PC-3 (cell line): ENCODE measurements around the gene SH3PXD2A. TPM values are rescaled to one million over a fixed set of nuclear protein-coding genes. Genes with fewer than 3 reads are reported as not detected.

ENCODE experiments used
- ATAC-seq: fragments of 200-7000 bp; cut with Tn5 transposase; 2 replicates; pipeline ENCODE4 v1.9.1; 2020; ENCODE audit warnings: mild to moderate bottlenecking, moderate library complexity
- BruUV-seq: library from RNA; stranded (reverse); fragments of 400-500 nt; replicated peaks from 2 replicates; lab custom pipeline; 2021; lab: Mats Ljungman, UMichigan
- CTCF ChIA-PET: fragments of 300-600 bp; sonication (Branson Sonifier 250); formaldehyde crosslinking; loops from one replicate; lab custom pipeline; 2022; ENCODE audit warnings: antibody characterized with exemption; lab: Charles Lee
- POLR2A ChIA-PET: fragments of 300-600 bp; sonication (Branson Sonifier 250); formaldehyde crosslinking; loops from one replicate; lab custom pipeline; 2022; ENCODE audit warnings: antibody characterized with exemption; ENCODE audit not compliant: unreplicated experiment; lab: Charles Lee
- DNase-seq: peaks from one replicate; pipeline ENCODE4 v3.0.0-alpha.2; 2015
- H2AFZ ChIP-seq: fragments of 300-600 bp; sonication (generic); 2 replicates; pipeline ENCODE4 v1.6.0; 2016; ENCODE audit warnings: antibody characterized with exemption, low read length
- H3F3A ChIP-seq: fragments of 300-600 bp; sonication (generic); one replicate; pipeline ENCODE4 v1.6.0; 2017; ENCODE audit warnings: antibody characterized with exemption, low read length, control low read depth, mild to moderate bottlenecking; ENCODE audit not compliant: unreplicated experiment
- H3K27ac ChIP-seq: fragments of 300-600 bp; sonication (generic); 2 replicates; pipeline ENCODE4 v1.5.1; 2016; ENCODE audit warnings: mild to moderate bottlenecking, low read length
- H3K27me3 ChIP-seq: fragments of 300-600 bp; sonication (generic); 2 replicates; pipeline ENCODE4 v1.6.1; 2016; ENCODE audit warnings: low read length, mixed read lengths
- H3K36me3 ChIP-seq: fragments of 300-600 bp; sonication (generic); 2 replicates; pipeline ENCODE4 v1.6.1; 2016; ENCODE audit warnings: low read depth, mixed run types, low read length, mixed read lengths
- H3K4me1 ChIP-seq: fragments of 300-600 bp; sonication (generic); 2 replicates; pipeline ENCODE4 v1.5.1; 2016; ENCODE audit warnings: low read length; ENCODE audit not compliant: insufficient read depth
- H3K4me2 ChIP-seq: fragments of 300-600 bp; sonication (generic); 2 replicates; pipeline ENCODE4 v1.6.0; 2016; ENCODE audit warnings: low read length
- H3K4me3 ChIP-seq: fragments of 300-600 bp; sonication (generic); 2 replicates; pipeline ENCODE4 v1.5.1; 2016; ENCODE audit warnings: mild to moderate bottlenecking, low read length, mixed read lengths
- H3K79me2 ChIP-seq: fragments of 300-600 bp; sonication (generic); 2 replicates; pipeline ENCODE4 v1.6.1; 2017; ENCODE audit warnings: low read length, mixed read lengths
- H3K9ac ChIP-seq: fragments of 300-600 bp; sonication (generic); 2 replicates; pipeline ENCODE4 v1.6.0; 2016; ENCODE audit warnings: mild to moderate bottlenecking, low read length
- H3K9me2 ChIP-seq: fragments of 300-600 bp; sonication (generic); replicated peaks from 2 replicates; pipeline ENCODE4 v1.6.1; 2016; ENCODE audit warnings: mixed run types, low read length, mixed read lengths
- H3K9me3 ChIP-seq: fragments of 300-600 bp; sonication (generic); 2 replicates; pipeline ENCODE4 v1.6.1; 2016; ENCODE audit warnings: low read length, mixed read lengths
- H4K20me1 ChIP-seq: fragments of 300-600 bp; sonication (generic); 2 replicates; pipeline ENCODE4 v1.6.1; 2016; ENCODE audit warnings: low read length, mixed read lengths
- EZH2 ChIP-seq: fragments of 300-600 bp; sonication (generic); IDR thresholded peaks from one replicate; pipeline ENCODE4 v1.6.1; 2017; ENCODE audit warnings: antibody characterized with exemption, mild to moderate bottlenecking, low read length; ENCODE audit not compliant: unreplicated experiment
- EZH2phosphoT487 ChIP-seq: fragments of 300-600 bp; sonication (generic); IDR thresholded peaks from 2 replicates; pipeline ENCODE4 v1.6.1; 2018; ENCODE audit warnings: mild to moderate bottlenecking, antibody characterized with exemption, low read length, borderline replicate concordance
- intact Hi-C: fragments of 100-400 bp; cut with micrococcal nuclease; formaldehyde crosslinking; loops from 2 replicates; pipeline ENCODE4 v1.9.0; 2023
- total RNA-seq: library from RNA; depleted of rRNA; stranded (reverse); fragments of >200 nt; gene quantifications from 2 replicates; pipeline ENCODE4 v1.2.3, GENCODE V29; 2014
- TF ChIP-seq, protein P1 (sequence below): fragments of 300-600 bp; sonication (generic); conservative IDR thresholded peaks from 2 replicates; pipeline ENCODE4 v1.5.1; 2017; ENCODE audit warnings: antibody characterized with exemption, low read depth, mild to moderate bottlenecking, low read length

The SH3PXD2A gene
- total RNA-seq, 1 experiment from 2014 or later = 3.4 TPM

- intact Hi-C loops = no loop called here
- Histone ChIP-seq H3K9me2 (no peaks in the 10 kb centered on the region), H3K4me3 (no peak overlapping the region), H3K79me2 (no peaks in the 10 kb centered on the region), H3K9ac (no peak overlapping the region), H2AFZ (no peak overlapping the region), H3F3A (no peaks in the 10 kb centered on the region), H4K20me1 (no peaks in the 10 kb centered on the region), H3K27me3 (no peaks in the 10 kb centered on the region), H3K9me3 (no peaks in the 10 kb centered on the region), H3K4me2 (no peak overlapping the region), H3K4me1 (no peaks in the 10 kb centered on the region; the same call in 1 of the 2 replicates), H3K36me3 (no peaks in the 10 kb centered on the region), H3K27ac (no peak overlapping the region)
- DNase-seq = no peak
- TF ChIP-seq, protein P1, sequence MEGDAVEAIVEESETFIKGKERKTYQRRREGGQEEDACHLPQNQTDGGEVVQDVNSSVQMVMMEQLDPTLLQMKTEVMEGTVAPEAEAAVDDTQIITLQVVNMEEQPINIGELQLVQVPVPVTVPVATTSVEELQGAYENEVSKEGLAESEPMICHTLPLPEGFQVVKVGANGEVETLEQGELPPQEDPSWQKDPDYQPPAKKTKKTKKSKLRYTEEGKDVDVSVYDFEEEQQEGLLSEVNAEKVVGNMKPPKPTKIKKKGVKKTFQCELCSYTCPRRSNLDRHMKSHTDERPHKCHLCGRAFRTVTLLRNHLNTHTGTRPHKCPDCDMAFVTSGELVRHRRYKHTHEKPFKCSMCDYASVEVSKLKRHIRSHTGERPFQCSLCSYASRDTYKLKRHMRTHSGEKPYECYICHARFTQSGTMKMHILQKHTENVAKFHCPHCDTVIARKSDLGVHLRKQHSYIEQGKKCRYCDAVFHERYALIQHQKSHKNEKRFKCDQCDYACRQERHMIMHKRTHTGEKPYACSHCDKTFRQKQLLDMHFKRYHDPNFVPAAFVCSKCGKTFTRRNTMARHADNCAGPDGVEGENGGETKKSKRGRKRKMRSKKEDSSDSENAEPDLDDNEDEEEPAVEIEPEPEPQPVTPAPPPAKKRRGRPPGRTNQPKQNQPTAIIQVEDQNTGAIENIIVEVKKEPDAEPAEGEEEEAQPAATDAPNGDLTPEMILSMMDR = no peak
- TF ChIP-seq EZH2phosphoT487 (no peak), EZH2 (no peak)
- ChIA-PET CTCF (interaction anchor here (0.9 kb wide), 1 partner anchor 59 kb away, joined by 3 read pairs; no protein-coding TSS in a partner anchor), POLR2A (no interaction called here)
- no TSS peak for BruUV-seq
- ATAC-seq = no peak
Observed at GRCh38 chr10:103658049-103658577, 197.3 kb downstream of the SH3PXD2A start.

GRCh38 chr10:103657061-103657591 is 198.2 kb downstream of the SH3PXD2A start:
- H3K36me3 ChIP-seq = no peaks in the 10 kb centered on the region
- POLR2A ChIA-PET = no interaction called here
- H3K9ac ChIP-seq = no peak overlapping the region
- H3K9me2 ChIP-seq = no peaks in the 10 kb centered on the region
- H3K4me2 ChIP-seq = no peak overlapping the region
- DNase-seq (peak; percentile 2), ATAC-seq (no peak)
- H3K4me1 ChIP-seq = no peaks in the 10 kb centered on the region; the same call in 1 of the 2 replicates
- H4K20me1 ChIP-seq = no peaks in the 10 kb centered on the region
- BruUV-seq = no TSS peak
- intact Hi-C loops = no loop called here
- no peaks in the 10 kb centered on the region for H3K9me3 ChIP-seq
- no peaks in the 10 kb centered on the region for H3K79me2 ChIP-seq
- H3K4me3 ChIP-seq = no peak overlapping the region
- no peaks in the 10 kb centered on the region for H3F3A ChIP-seq
- no peak overlapping the region for H2AFZ ChIP-seq
- H3K27ac ChIP-seq = no peak overlapping the region
- H3K27me3 ChIP-seq = no peaks in the 10 kb centered on the region
- CTCF ChIA-PET = interaction anchor here (0.9 kb wide), 1 partner anchor 58 kb away, joined by 3 read pairs; no protein-coding TSS in a partner anchor
- TF ChIP-seq EZH2 (no peak), EZH2phosphoT487 (no peak)
- TF ChIP-seq, protein P1 = no peak

DNA sequence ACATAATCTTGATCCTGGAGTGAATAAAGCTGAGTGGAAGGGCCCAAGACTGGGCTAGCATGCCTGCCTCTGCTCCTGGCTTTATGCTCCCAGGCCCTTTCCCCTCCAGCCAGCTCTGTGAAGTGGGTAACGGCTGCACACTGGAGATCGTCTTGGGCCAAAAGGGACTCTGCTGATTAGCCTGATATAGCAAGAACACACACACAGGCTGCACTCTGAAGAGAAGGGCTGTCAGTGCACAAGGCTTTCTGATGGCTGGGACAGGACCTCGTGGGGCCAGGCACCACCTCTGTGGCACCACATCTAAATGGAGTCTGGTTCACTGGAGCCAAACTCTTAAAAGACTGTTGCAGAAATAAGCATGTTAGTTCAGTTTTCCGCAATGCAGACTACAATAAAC is 200.5 kb downstream of the SH3PXD2A start:
- H3K36me3 ChIP-seq = no peaks in the 10 kb centered on the region
- H3K27me3 ChIP-seq = no peaks in the 10 kb centered on the region
- H3K4me2 ChIP-seq = no peak overlapping the region
- DNase-seq (no peak), ATAC-seq (no peak)
- no peaks in the 10 kb centered on the region for H4K20me1 ChIP-seq
- no peaks in the 10 kb centered on the region for H3K9me3 ChIP-seq
- H3K79me2 ChIP-seq = no peaks in the 10 kb centered on the region
- no peak overlapping the region for H2AFZ ChIP-seq
- CTCF ChIA-PET = no interaction called here
- H3F3A ChIP-seq = no peaks in the 10 kb centered on the region
- intact Hi-C loops = no loop called here
- H3K4me1 ChIP-seq = no peaks in the 10 kb centered on the region; the same call in 1 of the 2 replicates
- H3K27ac ChIP-seq = no peak overlapping the region
- no peak overlapping the region for H3K9ac ChIP-seq
- POLR2A ChIA-PET = no interaction called here
- TF ChIP-seq EZH2phosphoT487 = no peak
- TF ChIP-seq EZH2 = no peak
- TF ChIP-seq, protein P1 = no peak
- no peak overlapping the region for H3K4me3 ChIP-seq
- no peaks in the 10 kb centered on the region for H3K9me2 ChIP-seq
- BruUV-seq = no TSS peak
